Activated CD8-positive, alpha-beta memory T cell treated with anti-CD3 and anti-CD28 coated beads for 36 hours (primary cell): ENCODE data around the gene DZIP1. TPM values are rescaled to one million over a fixed set of nuclear protein-coding genes. Genes with fewer than 3 reads are reported as not detected.
"Not testable (repeated sequence)": the region's sequence is repeated elsewhere in the genome, so short reads cannot be mapped to it uniquely, and the experiment has no call there.

Experiments
- CTCF ChIA-PET: fragments of 350-600 bp; sonication (Branson Sonifier 250); formaldehyde crosslinking; loops from one replicate; lab custom pipeline; 2021; ENCODE audit warnings: antibody characterized with exemption; lab: Charles Lee
- POLR2A ChIA-PET: fragments of 350-600 bp; sonication (Branson Sonifier 250); formaldehyde crosslinking; loops from one replicate; lab custom pipeline; 2021; ENCODE audit warnings: antibody characterized with exemption; lab: Charles Lee
- total RNA-seq, 2 experiments: library from RNA; stranded (reverse); gene quantifications; one replicate each; pipeline ENCODE4 v1.2.3, GENCODE V29; 2021

Gene DZIP1
- total RNA-seq: under 1 TPM; 0.13 to 0.42 TPM

DNA sequence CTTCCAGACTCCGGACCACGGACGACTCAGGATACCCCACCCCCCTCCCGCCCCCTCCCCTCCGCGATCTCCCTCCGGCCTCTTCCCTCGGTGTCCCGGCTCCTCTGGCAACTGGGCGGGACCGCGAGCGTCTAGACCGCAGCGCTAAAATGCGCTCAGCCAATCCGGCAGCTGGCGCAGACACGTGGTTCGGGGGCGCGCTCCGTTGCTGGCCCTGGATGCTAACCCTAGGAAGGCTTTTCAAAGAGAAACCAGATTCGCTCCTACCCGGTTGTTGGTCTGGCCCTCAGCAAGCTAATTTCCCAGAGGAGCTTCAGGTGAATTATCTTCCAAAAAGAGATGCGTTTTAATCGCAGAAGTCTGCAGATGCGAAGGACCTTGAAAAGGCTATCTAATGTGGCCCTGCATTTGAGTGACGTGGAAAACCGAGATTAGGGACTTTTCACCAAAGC is at the start of gene DZIP1:
Gene DZIP1, minus strand, starts transcription at position 106 of the 452 bp plus-strand sequence. CDS start 2,677 bp downstream, outside the sequence.
- CTCF ChIA-PET: no interaction called here
- POLR2A ChIA-PET: no interaction called here

DNA sequence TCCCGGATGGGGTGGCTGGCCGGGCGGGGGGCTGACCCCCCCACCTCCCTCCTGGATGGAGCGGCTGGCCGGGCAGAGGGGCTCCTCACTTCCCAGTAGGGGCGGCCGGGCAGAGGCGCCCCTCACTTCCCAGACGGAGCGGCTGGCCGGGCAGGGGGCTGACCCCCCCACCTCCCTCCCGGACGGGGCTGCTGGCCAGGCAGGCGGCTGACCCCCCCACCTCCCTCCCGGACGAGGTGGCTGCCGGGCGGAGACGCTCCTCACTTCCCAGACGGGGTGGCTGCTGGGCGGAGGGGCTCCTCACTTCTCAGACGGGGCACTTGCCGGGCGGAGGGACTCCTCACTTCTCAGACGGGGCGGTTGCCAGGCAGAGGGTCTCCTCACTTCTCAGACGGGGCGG is 46.5 kb upstream of the DZIP1 start:
- POLR2A ChIA-PET, CTCF ChIA-PET: not testable (repeated sequence)

DNA sequence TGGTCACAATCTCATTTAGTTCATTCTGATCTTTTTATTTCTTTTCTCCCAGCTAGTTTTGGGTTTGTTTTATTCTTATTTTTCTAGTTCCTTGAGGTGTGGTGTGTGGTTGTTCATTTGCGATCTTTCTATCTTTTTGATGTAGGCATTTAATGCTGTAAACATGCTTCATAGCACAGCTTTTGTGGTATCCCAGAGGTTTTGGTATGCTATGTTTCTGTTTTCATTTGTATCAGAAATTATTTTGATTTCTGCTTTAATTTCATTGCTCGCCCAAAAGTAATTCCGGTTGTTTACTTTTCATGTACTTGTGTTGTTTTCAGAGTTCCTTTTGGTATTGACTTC is 45.0 kb upstream of the DZIP1 start:
- CTCF ChIA-PET: no interaction called here
- POLR2A ChIA-PET: interaction anchor here (0.9 kb wide), 1 partner anchor 13 kb away, joined by 4 read pairs; the partner anchor contains the start of gene DNAJC3

- POLR2A ChIA-PET: interaction anchor here (0.8 kb wide), 1 partner anchor 8 kb away, joined by 3 read pairs; the partner anchor contains the start of gene DNAJC3
- CTCF ChIA-PET: not testable (repeated sequence)
Observed at GRCh38 chr13:95684960-95685359, 40.5 kb upstream of the DZIP1 start.

DNA sequence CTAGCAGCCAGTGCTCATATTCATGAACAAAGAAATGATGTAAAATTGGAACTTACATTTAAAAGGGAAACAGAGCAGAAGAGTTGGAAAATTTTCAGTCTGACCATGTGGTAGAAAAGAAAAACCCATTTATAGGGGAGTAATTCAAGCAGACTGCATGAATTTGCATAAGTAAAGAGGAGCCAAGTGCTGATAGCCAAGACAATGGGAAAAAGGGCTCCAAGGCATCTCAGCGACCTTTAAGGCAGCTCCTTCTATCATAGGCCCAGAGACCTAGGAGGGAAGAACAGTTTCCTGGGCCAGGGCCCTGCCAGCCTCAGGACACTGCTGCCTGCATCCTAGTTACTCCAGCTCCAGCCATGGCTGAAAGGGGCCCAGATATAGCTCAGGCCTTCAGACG is 39.9 kb upstream of the DZIP1 start:
- POLR2A ChIA-PET: no interaction called here
- CTCF ChIA-PET: no interaction called here

- CTCF ChIA-PET: no interaction called here
- POLR2A ChIA-PET: no interaction called here
Observed at GRCh38 chr13:95679722-95680121, 35.2 kb upstream of the DZIP1 start.

DNA sequence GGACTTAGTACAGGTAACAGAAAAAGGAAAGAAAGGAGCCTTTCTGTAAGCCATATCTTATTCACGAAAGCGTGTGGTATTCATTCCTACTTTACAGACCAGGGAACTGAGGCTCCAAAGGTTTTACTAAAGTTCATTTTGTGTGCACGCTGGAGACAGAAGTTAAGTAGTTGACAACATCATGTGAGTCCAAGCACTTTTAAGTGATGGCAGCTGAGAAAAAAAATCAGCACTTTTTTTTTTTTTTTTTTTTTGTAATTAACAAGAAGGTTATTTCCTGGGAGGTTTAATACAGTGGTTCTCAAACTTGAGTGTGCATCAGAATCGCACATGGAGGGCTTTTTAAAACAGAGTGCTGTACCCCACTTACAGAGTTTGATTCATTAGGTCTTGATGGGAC is 34.5 kb upstream of the DZIP1 start:
- ChIA-PET CTCF (interaction anchor here (0.6 kb wide), 2 partner anchors 55 to 1330 kb away, joined by 4 to 5 read pairs; no protein-coding TSS in a partner anchor), POLR2A (no interaction called here)

DNA sequence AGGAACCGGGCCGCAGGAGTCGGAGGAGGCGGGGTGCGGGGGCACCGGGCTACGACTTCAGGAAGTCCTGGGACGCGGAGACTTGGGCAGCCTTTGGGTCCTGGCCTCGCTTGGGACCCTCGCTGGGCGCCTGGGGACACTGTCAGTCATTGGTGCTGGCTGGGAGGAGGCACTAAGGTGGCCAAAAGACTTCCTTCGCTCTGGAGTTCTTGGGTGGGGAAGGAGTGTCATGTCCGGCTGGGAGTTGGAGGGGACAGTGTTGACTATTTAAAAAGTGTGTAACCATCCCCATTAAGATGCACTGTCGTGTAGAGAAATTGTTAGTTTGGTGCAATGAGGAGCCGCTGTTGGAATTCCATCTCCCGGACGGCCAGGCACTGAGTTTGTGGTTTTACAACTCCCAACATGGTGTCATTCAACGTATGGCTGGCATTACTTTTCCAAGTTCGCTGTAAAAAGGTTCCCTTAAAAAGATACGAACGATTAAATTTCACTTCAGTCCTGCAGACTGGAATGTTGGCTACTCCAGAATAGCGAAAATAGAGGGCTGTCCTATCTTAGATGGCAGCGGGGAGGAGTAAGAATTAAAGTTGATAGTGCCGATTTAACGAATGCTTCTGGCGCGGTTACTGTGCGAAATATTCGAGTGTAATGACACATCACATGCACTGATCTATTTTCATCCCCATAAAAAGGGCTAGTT is 33.2 kb upstream of the DZIP1 start:
- ChIA-PET POLR2A (interaction anchor here (0.9 kb wide), 1 partner anchor 11 kb away, joined by 4 read pairs; no protein-coding TSS in a partner anchor), CTCF (no interaction called here)

DNA sequence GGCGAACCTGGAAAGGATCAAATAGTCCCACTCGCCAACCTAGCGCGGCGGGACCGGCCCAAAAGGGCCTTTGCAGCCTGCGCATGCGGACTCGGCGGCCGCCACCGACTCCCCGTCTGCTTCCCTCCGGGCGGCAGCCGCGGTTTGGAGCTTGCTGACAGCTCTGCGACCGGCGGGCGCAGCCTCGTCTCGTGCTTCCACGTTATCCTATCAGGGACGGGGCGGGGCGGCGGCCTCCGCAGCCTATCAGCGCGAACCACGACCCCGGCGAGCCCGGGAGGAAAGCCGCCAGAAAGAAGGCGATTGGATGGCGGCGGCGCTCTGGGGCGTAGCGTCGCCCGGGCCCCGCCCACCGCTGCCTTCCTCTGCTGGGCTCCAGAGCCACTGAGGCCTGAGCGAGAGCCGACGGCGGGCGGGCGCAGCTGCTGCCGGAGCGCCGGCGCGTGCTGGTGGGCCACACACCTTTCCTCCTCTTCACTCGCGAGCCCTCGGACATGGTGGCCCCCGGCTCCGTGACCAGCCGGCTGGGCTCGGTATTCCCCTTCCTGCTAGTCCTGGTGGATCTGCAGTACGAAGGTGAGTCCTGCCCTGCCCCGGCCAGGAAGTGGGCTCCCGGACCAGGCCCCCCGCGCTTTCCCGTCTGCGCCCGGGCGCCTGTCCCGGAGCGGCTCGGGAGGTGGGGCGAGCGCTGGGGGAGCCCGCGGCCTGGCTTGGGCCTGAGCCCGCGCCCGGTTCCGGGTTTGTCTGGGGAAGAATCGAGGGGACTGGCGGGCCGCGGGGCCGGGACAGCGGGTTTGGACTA is 32.5 kb upstream of the DZIP1 start, which contains the start of gene DNAJC3:
Gene DNAJC3, plus strand, starts transcription at position 378 of the 802 bp plus-strand sequence. Its CDS starts 117 bp downstream, at position 495.
- ChIA-PET CTCF (interaction anchor here (0.7 kb wide), 1 partner anchor 25 kb away, joined by 3 read pairs; no protein-coding TSS in a partner anchor), POLR2A (interaction anchor here (0.9 to 1.3 kb wide), 3 partner anchors 9 to 16 kb away, joined by 3 to 10 read pairs (median 4); no protein-coding TSS in a partner anchor)

- CTCF ChIA-PET: interaction anchor here (0.7 kb wide), 1 partner anchor 24 kb away, joined by 3 read pairs; no protein-coding TSS in a partner anchor
Observed at GRCh38 chr13:95676105-95676761, 31.7 kb upstream of the DZIP1 start.

GRCh38 chr13:95671597-95671996 is 27.1 kb upstream of the DZIP1 start:
- ChIA-PET POLR2A (interaction anchor here (0.5 kb wide), 1 partner anchor 8 kb away, joined by 4 read pairs; no protein-coding TSS in a partner anchor), CTCF (no interaction called here)

More at GRCh38 chr13:95676105-95676761, 31.7 kb upstream of the DZIP1 start:
- POLR2A ChIA-PET: interaction anchor here (0.9 to 1.3 kb wide), 3 partner anchors 9 to 16 kb away, joined by 3 to 10 read pairs (median 4); no protein-coding TSS in a partner anchor

DNA sequence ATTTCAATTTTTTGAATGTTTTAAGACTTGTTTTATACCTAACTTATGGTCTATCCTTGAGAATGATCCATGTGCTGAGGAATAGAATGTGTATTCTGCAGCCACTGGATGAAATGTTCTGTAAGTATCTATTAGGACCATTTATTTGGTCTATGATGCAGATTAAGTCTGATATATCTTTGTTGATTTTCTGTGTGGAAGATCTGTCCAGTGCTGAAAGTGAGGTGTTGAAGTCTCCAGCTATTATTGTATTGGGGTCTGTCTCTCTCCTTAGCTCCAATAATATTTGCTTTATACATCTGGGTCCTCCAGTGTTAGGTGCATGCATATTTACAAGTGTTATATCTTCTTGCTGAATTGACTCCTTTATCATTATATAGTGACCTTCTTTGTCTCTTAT is 22.7 kb upstream of the DZIP1 start:
- POLR2A ChIA-PET: not testable (repeated sequence)

GRCh38 chr13:95660981-95661581 is 16.6 kb upstream of the DZIP1 start:
- POLR2A ChIA-PET: interaction anchor here (1.8 kb wide), 1 partner anchor 15 kb away, joined by 10 read pairs; the partner anchor contains the start of gene DNAJC3
- CTCF ChIA-PET: interaction anchor here (0.6 to 0.7 kb wide), 4 partner anchors 174 to 1112 kb away, joined by 3 to 4 read pairs (median 3); no protein-coding TSS in a partner anchor

More for the DNA sequence above, 22.7 kb upstream of the DZIP1 start:
- CTCF ChIA-PET: not testable (repeated sequence)

DNA sequence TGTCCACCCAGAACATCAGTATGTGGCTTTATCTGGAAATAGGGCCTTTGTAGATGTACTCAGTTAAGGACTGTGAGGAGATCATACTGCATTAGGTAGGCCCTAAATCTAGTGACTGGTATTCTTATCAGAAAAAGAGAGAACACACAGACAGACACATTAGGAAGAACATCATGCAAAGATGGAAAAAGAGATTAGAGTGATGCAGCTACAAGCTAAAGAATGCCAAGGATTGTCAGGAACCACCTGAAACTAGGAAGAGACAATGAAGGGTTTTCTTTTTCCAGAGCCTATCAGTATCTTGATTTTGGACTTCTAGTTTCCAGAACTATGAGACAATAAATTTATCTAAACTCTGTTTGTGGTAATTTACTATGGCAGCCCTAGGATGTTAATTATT is 15.0 kb upstream of the DZIP1 start:
- ChIA-PET POLR2A (no interaction called here), CTCF (no interaction called here)

DNA sequence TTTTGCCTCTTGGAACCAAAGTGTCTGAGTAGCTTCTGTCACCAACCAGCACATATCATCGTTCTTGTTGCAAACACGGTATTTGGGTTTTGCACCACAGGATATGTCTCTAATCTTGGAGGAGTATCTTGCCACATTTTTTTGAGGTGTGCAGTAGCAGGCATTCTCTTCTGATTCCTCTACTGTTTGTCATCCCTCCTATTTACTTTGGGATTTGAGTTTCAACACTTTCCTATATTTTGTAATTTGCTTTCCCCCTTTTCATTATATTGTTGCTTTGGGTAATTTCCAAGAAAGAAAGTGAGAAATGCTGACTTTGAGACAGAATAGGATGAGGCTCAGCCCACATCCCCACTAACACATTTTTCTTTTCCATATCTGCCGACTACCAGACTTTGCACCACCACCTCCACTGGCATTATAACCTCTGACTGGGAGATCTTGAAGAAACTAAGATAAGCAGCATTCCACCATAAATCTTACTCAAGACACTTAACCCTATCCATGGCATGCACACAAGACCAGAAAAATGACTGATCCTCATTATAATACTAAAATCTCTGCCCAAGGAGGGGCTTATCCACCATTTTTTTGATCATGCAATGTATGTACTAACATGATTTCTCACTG is 12.0 kb upstream of the DZIP1 start:
- ChIA-PET POLR2A (no interaction called here), CTCF (no interaction called here)

DNA sequence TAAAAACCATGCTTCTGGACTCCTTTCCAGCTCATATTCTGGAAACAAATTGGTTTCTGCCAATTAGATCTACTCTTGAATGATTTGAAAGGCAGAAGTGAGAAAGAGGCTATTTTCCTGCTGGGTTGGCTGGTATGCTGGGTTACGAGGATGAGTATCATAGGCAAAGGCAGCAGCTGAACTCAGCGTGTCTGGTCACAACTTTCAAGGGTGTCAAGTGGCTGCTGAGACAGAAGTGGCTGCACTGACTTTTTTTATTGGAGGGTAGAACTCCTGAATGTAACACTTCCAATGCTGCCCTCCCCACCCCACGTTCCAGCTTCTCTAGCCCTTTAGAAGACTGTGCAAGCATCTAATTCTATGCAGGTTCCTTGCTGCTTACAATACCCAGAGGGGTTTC is 8.3 kb upstream of the DZIP1 start:
- POLR2A ChIA-PET: no interaction called here
- CTCF ChIA-PET: interaction anchor here (0.7 kb wide), 1 partner anchor 24 kb away, joined by 3 read pairs; the partner anchor contains the start of gene DNAJC3

- ChIA-PET CTCF (interaction anchor here (0.7 kb wide), 1 partner anchor 24 kb away, joined by 3 read pairs; the partner anchor contains the start of gene DNAJC3), POLR2A (no interaction called here)
Observed at GRCh38 chr13:95652244-95652764, 7.8 kb upstream of the DZIP1 start.

DNA sequence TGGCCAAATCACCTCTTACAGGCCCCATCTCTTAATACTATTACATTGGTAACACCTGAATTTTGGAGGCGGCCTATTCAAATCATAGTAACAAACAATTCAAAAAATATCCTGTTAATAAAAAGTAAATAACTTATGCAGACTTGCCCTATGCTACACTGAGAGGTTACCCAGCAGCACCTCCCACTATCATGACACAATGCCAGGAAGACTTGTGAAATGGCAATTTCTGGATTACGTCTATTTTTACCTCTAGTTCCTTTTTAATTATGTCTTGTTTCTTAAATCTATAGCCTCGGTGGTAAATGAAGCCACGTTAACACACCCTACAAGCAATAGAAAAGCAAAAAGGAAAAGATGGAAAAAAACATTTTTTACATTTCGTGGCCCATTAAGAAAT is 6.2 kb upstream of the DZIP1 start:
- ChIA-PET CTCF (no interaction called here), POLR2A (no interaction called here)
